Keratinocyte (primary cell): ENCODE results near the gene AKR1D1. TPM values are rescaled to one million over a fixed set of nuclear protein-coding genes. Genes with fewer than 3 reads are reported as not detected.

Source experiments
- DNase-seq: peaks from one replicate; pipeline ENCODE4 v3.0.0-alpha.2; 2011; ENCODE audit warnings: low read depth, missing footprints, low spot score
- FAIRE-seq: peaks from 2 replicates; lab custom pipeline; 2011; peaks lifted over from hg19 to GRCh38; lab: Jason Lieb, UNC
- H2AFZ ChIP-seq: 2 replicates; pipeline ENCODE4 v1.6.0; 2012; ENCODE audit warnings: low read length, control low read depth, inconsistent platforms; ENCODE audit not compliant: control insufficient read depth
- H3K27ac ChIP-seq: 2 replicates; pipeline ENCODE4 v1.5.1; 2011; ENCODE audit warnings: low read length; ENCODE audit not compliant: control insufficient read depth, insufficient read depth
- H3K27me3 ChIP-seq: 3 replicates; pipeline ENCODE4 v1.6.0; 2011; ENCODE audit warnings: low read length; ENCODE audit not compliant: control insufficient read depth, insufficient read depth; ENCODE audit errors: extremely low read depth
- H3K36me3 ChIP-seq, 2 experiments: 2 replicates in 1 of 2; 3 replicates in 1 of 2; pipeline ENCODE4 v1.5.1; 2011; ENCODE audit warnings: low read length in 2 of 2, mild to moderate bottlenecking in 1 of 2; ENCODE audit not compliant: control insufficient read depth in 2 of 2, insufficient read depth in 2 of 2; ENCODE audit errors: extremely low read depth in 1 of 2
- H3K4me1 ChIP-seq: 3 replicates; pipeline ENCODE4 v1.5.1; 2011; ENCODE audit warnings: low read length; ENCODE audit not compliant: control insufficient read depth, insufficient read depth; ENCODE audit errors: extremely low read depth
- H3K4me2 ChIP-seq: 3 replicates; pipeline ENCODE4 v1.6.0; 2011; ENCODE audit warnings: low read depth, low read length; ENCODE audit not compliant: control insufficient read depth, insufficient read depth; ENCODE audit errors: extremely low read depth
- H3K4me3 ChIP-seq, 3 experiments: fragments of 200-600 bp in 1 of 3; sonication (generic) in 1 of 3; 2 replicates in 2 of 3; 3 replicates in 1 of 3; pipeline ENCODE4 v1.5.1; 2011 to 2016; ENCODE audit warnings: low read length in 3 of 3, mild to moderate bottlenecking in 3 of 3, control low read depth in 2 of 3, inconsistent platforms in 1 of 3, low read depth in 1 of 3, mixed read lengths in 1 of 3, mixed run types in 1 of 3, moderate library complexity in 1 of 3; ENCODE audit not compliant: control insufficient read depth in 2 of 3, insufficient read depth in 2 of 3; ENCODE audit errors: extremely low read depth in 1 of 3
- H3K79me2 ChIP-seq: 2 replicates; pipeline ENCODE4 v1.6.0; 2012; ENCODE audit warnings: low read length; ENCODE audit not compliant: control insufficient read depth, insufficient read depth
- H3K9ac ChIP-seq: 3 replicates; pipeline ENCODE4 v1.6.0; 2011; ENCODE audit warnings: low read length; ENCODE audit not compliant: control insufficient read depth, insufficient read depth; ENCODE audit errors: extremely low read depth
- H3K9me1 ChIP-seq: 3 replicates; pipeline ENCODE4 v1.6.0; 2011; ENCODE audit warnings: low read length; ENCODE audit not compliant: control insufficient read depth, insufficient read depth; ENCODE audit errors: extremely low read depth
- H3K9me3 ChIP-seq: 2 replicates; pipeline ENCODE4 v1.5.1; 2012; ENCODE audit warnings: low read depth, low read length; ENCODE audit not compliant: control insufficient read depth
- H4K20me1 ChIP-seq: 3 replicates; pipeline ENCODE4 v1.6.0; 2011; ENCODE audit warnings: low read length; ENCODE audit not compliant: control insufficient read depth, insufficient read depth; ENCODE audit errors: extremely low read depth
- CTCF ChIP-seq, 3 experiments: IDR thresholded peaks in 1 of 3; conservative IDR thresholded peaks in 1 of 3; optimal IDR thresholded peaks in 1 of 3; 2 replicates in 2 of 3; 3 replicates in 1 of 3; pipeline versions ENCODE3 to v1.5.1; 2011; ENCODE audit warnings: low read length in 3 of 3, mild to moderate bottlenecking in 3 of 3, moderate library complexity in 2 of 3, control low read depth in 1 of 3, inconsistent platforms in 1 of 3; ENCODE audit not compliant: insufficient read depth in 2 of 3; ENCODE audit errors: extremely low read depth in 1 of 3
- EZH2 ChIP-seq: IDR thresholded peaks from one replicate; pipeline ENCODE4 v1.6.1; 2012; ENCODE audit warnings: inconsistent platforms, mild to moderate bottlenecking, low read length, moderate library complexity
- dilution Hi-C: fragments of 300-500 bp; cut with MboI; formaldehyde crosslinking; loops from one replicate; pipeline ENCODE4 v1.7.0; 2020; ENCODE audit warnings: low sequenced_read_pairs; ENCODE audit not compliant: extremely low pct_ligation_motif_present
- polyA plus RNA-seq, 5 experiments: library from polyadenylated mRNA; depleted of rRNA in 3 of 5; stranded (reverse) in 3 of 5; stranded (forward) in 1 of 5; unstranded in 1 of 5; fragments of >200 nt; gene quantifications; 1 replicate in 1 of 5; 2 replicates in 3 of 5; 3 replicates in 1 of 5; pipeline versions ENCODE4 v1.2.1 to v1.2.3, GENCODE V29; 2011 to 2012; ENCODE audit warnings: missing spikeins in 2 of 5, low read depth in 1 of 5, low replicate concordance in 1 of 5

AKR1D1 gene
- polyA plus RNA-seq, 1 donor (not counting 4 experiments of a cell fraction or from before 2014, with no cell fraction given), result not detected

- no peak overlapping the region for H3K27ac ChIP-seq
- no peak overlapping the region for H3K4me2 ChIP-seq
- no peaks in the 10 kb centered on the region for H4K20me1 ChIP-seq
- H3K4me1 ChIP-seq, result no peaks in the 10 kb centered on the region
- no peaks in the 10 kb centered on the region for H3K36me3 ChIP-seq
- no peaks in the 10 kb centered on the region for H3K27me3 ChIP-seq
- no peaks in the 10 kb centered on the region for H3K9me3 ChIP-seq
- H3K4me3 ChIP-seq, result no peak overlapping the region
- no peak overlapping the region for H3K9ac ChIP-seq
- H3K9me1 ChIP-seq, result no peaks in the 10 kb centered on the region
- dilution Hi-C loops, result no loop called here
- H2AFZ ChIP-seq, result no peak overlapping the region
- TF ChIP-seq EZH2, result no peak
- TF ChIP-seq CTCF (optimal IDR thresholded peaks at IDR 0.05 in 1 of 3, IDR thresholded peaks at IDR 0.05 in 1 of 3, conservative IDR thresholded peaks at IDR 0.05 in 1 of 3; ENCODE audit: extremely low read depth in 1 of 3, insufficient read depth in 2 of 3, low read length in 3 of 3), result no peak
- FAIRE-seq (no peak), DNase-seq (no peak)
- H3K79me2 ChIP-seq, result no peaks in the 10 kb centered on the region
Measured at GRCh38 chr7:138157702-138158101, 81.4 kb downstream of the AKR1D1 start.

GRCh38 chr7:138158739-138159528 lies 82.7 kb downstream of the AKR1D1 start:
- no peak for TF ChIP-seq CTCF (optimal IDR thresholded peaks at IDR 0.05 in 1 of 3, IDR thresholded peaks at IDR 0.05 in 1 of 3, conservative IDR thresholded peaks at IDR 0.05 in 1 of 3; ENCODE audit: extremely low read depth in 1 of 3, insufficient read depth in 2 of 3, low read length in 3 of 3)
- no peak for TF ChIP-seq EZH2
- Histone ChIP-seq H4K20me1 (no peaks in the 10 kb centered on the region), H3K4me1 (no peaks in the 10 kb centered on the region), H3K4me2 (no peak overlapping the region), H3K9me1 (no peaks in the 10 kb centered on the region), H3K36me3 (no peaks in the 10 kb centered on the region), H3K27ac (no peak overlapping the region), H3K9me3 (no peaks in the 10 kb centered on the region), H3K79me2 (no peaks in the 10 kb centered on the region), H3K27me3 (no peaks in the 10 kb centered on the region), H3K4me3 (no peak overlapping the region), H3K9ac (no peak overlapping the region), H2AFZ (no peak overlapping the region)
- FAIRE-seq, result no peak
- dilution Hi-C loops, result no loop called here
- DNase-seq, result no peak
